Panc1 (cell line): ENCODE data around the gene GALNT9. TPM values are rescaled to one million over a fixed set of nuclear protein-coding genes. Genes with fewer than 3 reads are reported as not detected.

Experiments used
- ATAC-seq: fragments of 200-7000 bp; cut with Tn5 transposase; 2 replicates; pipeline ENCODE4 v1.9.1; 2020; ENCODE audit warnings: mild to moderate bottlenecking, moderate library complexity
- BruUV-seq: library from RNA; stranded (reverse); fragments of 400-500 nt; replicated peaks from 2 replicates; lab custom pipeline; 2021; lab: Mats Ljungman, UMichigan
- CTCF ChIA-PET: fragments of 300-600 bp; sonication (Branson Sonifier 250); formaldehyde crosslinking; loops from one replicate; lab custom pipeline; 2022; ENCODE audit warnings: antibody characterized with exemption; lab: Charles Lee
- POLR2A ChIA-PET: fragments of 300-600 bp; sonication (Branson Sonifier 250); formaldehyde crosslinking; loops from one replicate; lab custom pipeline; 2022; ENCODE audit warnings: antibody characterized with exemption; lab: Charles Lee
- DNase-seq: peaks from one replicate; pipeline ENCODE4 v3.0.0-alpha.2; 2010; ENCODE audit warnings: low read depth, low spot score
- H3K27ac ChIP-seq: 2 replicates; pipeline ENCODE4 v1.5.1; 2011; ENCODE audit warnings: mild to moderate bottlenecking, low read length, inconsistent platforms
- H3K27me3 ChIP-seq: fragments of 200-500 bp; sonication (Bioruptor generic); 2 replicates; pipeline ENCODE4 v1.6.0; 2014; ENCODE audit warnings: low read length, inconsistent platforms; ENCODE audit not compliant: control insufficient read depth, insufficient read depth
- H3K36me3 ChIP-seq: fragments of 200-500 bp; sonication (Bioruptor generic); 2 replicates; pipeline ENCODE4 v1.5.1; 2014; ENCODE audit warnings: inconsistent platforms, mild to moderate bottlenecking, low read length, moderate library complexity; ENCODE audit not compliant: control insufficient read depth, insufficient read depth
- H3K4me1 ChIP-seq: 2 replicates; pipeline ENCODE4 v1.5.1; 2011; ENCODE audit warnings: inconsistent platforms, mild to moderate bottlenecking, low read length, moderate library complexity; ENCODE audit not compliant: control insufficient read depth, insufficient read depth
- H3K4me3 ChIP-seq, 2 experiments: 2 replicates each; pipeline ENCODE4 v1.5.1; 2011 to 2012; ENCODE audit warnings: low read depth in 2 of 2, low read length in 2 of 2, mild to moderate bottlenecking in 2 of 2, inconsistent platforms in 1 of 2, moderate library complexity in 1 of 2
- H3K9me3 ChIP-seq: fragments of 200-500 bp; sonication (Bioruptor generic); 2 replicates; pipeline ENCODE4 v1.5.1; 2014; ENCODE audit warnings: low read depth, mild to moderate bottlenecking, inconsistent platforms, low read length, moderate library complexity; ENCODE audit not compliant: control insufficient read depth, insufficient read depth
- POLR2AphosphoS5 ChIP-seq: IDR thresholded peaks from 2 replicates; pipeline ENCODE4 v1.6.1; 2012; ENCODE audit warnings: mild to moderate bottlenecking, low read depth, low read length, moderate library complexity
- REST ChIP-seq, 2 experiments: IDR thresholded peaks; 2 replicates each; pipeline ENCODE4 v1.6.1; 2011 to 2012; ENCODE audit warnings: low read depth in 2 of 2, control low read depth in 1 of 2, low read length in 1 of 2, mild to moderate bottlenecking in 1 of 2, moderate library complexity in 1 of 2; ENCODE audit not compliant: insufficient read depth in 1 of 2
- SIN3A ChIP-seq: IDR thresholded peaks from 2 replicates; pipeline ENCODE4 v1.6.1; 2012; ENCODE audit warnings: low read depth, mild to moderate bottlenecking, low read length, moderate library complexity, borderline replicate concordance; ENCODE audit not compliant: insufficient read depth
- TCF7L2 ChIP-seq: IDR thresholded peaks from 2 replicates; pipeline ENCODE4 v1.6.1; 2011; ENCODE audit warnings: mild to moderate bottlenecking, low read depth, low read length, inconsistent platforms
- in situ Hi-C: cut with HindIII; loops from 2 replicates; pipeline ENCODE4 v1.10.0; 2016; ENCODE audit warnings: low sequenced_read_pairs, low pct_unique_long_range_greater_than_20kb
- intact Hi-C: fragments of 100-400 bp; cut with micrococcal nuclease; formaldehyde crosslinking; loops from one replicate; pipeline ENCODE4 v1.10.0; 2022; ENCODE audit not compliant: unreplicated experiment
- total RNA-seq: library from RNA; stranded (reverse); gene quantifications from one replicate; pipeline ENCODE4 v1.2.1, GENCODE V29; 2021; ENCODE audit not compliant: unreplicated experiment
- TF ChIP-seq, protein P1 (sequence below): fragments of 450-650 bp; IDR thresholded peaks from 2 replicates; pipeline ENCODE4 v1.5.1; 2017; ENCODE audit warnings: mild to moderate bottlenecking

Gene GALNT9
- total RNA-seq, 1 experiment from 2014 or later: 0.33 TPM

GRCh38 chr12:132178316-132178715 is 151.1 kb downstream of the GALNT9 start:
- no peak for ATAC-seq
- CTCF ChIA-PET: no interaction called here
- in situ Hi-C loops (no loop called here), intact Hi-C loops (no loop called here)
- TF ChIP-seq SIN3A: no peak
- TF ChIP-seq, protein P1, sequence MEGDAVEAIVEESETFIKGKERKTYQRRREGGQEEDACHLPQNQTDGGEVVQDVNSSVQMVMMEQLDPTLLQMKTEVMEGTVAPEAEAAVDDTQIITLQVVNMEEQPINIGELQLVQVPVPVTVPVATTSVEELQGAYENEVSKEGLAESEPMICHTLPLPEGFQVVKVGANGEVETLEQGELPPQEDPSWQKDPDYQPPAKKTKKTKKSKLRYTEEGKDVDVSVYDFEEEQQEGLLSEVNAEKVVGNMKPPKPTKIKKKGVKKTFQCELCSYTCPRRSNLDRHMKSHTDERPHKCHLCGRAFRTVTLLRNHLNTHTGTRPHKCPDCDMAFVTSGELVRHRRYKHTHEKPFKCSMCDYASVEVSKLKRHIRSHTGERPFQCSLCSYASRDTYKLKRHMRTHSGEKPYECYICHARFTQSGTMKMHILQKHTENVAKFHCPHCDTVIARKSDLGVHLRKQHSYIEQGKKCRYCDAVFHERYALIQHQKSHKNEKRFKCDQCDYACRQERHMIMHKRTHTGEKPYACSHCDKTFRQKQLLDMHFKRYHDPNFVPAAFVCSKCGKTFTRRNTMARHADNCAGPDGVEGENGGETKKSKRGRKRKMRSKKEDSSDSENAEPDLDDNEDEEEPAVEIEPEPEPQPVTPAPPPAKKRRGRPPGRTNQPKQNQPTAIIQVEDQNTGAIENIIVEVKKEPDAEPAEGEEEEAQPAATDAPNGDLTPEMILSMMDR: no peak
- no peak for TF ChIP-seq REST (IDR thresholded peaks at IDR 0.05; ENCODE audit: insufficient read depth in 1 of 2, low read depth in 2 of 2, low read length in 1 of 2)
- TF ChIP-seq TCF7L2: no peak
- TF ChIP-seq POLR2AphosphoS5: no peak
- Histone ChIP-seq H3K4me1 (peaks cover 4% of the 10 kb centered on the region; the same call in 1 of the 2 replicates), H3K27me3 (peaks cover under 1% of the 10 kb centered on the region), H3K9me3 (no peaks in the 10 kb centered on the region), H3K27ac (no peak overlapping the region), H3K36me3 (no peaks in the 10 kb centered on the region), H3K4me3 (no peak overlapping the region; a peak in 1 of 4 replicates)
- no peak for DNase-seq
- BruUV-seq: no TSS peak
- POLR2A ChIA-PET: interaction anchor here (0.6 kb wide), 1 partner anchor 17 kb away, joined by 3 read pairs; no protein-coding TSS in a partner anchor

GRCh38 chr12:132176920-132177551 is 152.4 kb downstream of the GALNT9 start:
- Histone ChIP-seq H3K27ac (no peak overlapping the region), H3K4me3 (no peak overlapping the region), H3K4me1 (peaks cover 4% of the 10 kb centered on the region; the same call in 1 of the 2 replicates), H3K9me3 (no peaks in the 10 kb centered on the region), H3K36me3 (no peaks in the 10 kb centered on the region), H3K27me3 (no peaks in the 10 kb centered on the region)
- in situ Hi-C loops (no loop called here), intact Hi-C loops (no loop called here)
- ATAC-seq: no peak
- BruUV-seq: no TSS peak
- ChIA-PET POLR2A (no interaction called here), CTCF (no interaction called here)
- DNase-seq: no peak
- TF ChIP-seq, protein P1: no peak
- TF ChIP-seq POLR2AphosphoS5: no peak
- TF ChIP-seq REST (IDR thresholded peaks at IDR 0.05; ENCODE audit: insufficient read depth in 1 of 2, low read depth in 2 of 2, low read length in 1 of 2): no peak
- no peak for TF ChIP-seq SIN3A
- TF ChIP-seq TCF7L2: no peak
